B cell (primary cell): ENCODE results near the gene FBXO30. TPM values are rescaled to one million over a fixed set of nuclear protein-coding genes. Genes with fewer than 3 reads are reported as not detected.

Experiments
- ATAC-seq: fragments of 200-7000 bp; cut with Tn5 transposase; one replicate; pipeline ENCODE4 v1.10.0; 2021; ENCODE audit warnings: low read depth, mild to moderate bottlenecking, moderate number of reproducible peaks, moderate library complexity
- CTCF ChIA-PET: fragments of 350-600 bp; sonication (Branson Sonifier 250); formaldehyde crosslinking; loops from one replicate; lab custom pipeline; 2021; ENCODE audit warnings: antibody characterized with exemption, inconsistent platforms; lab: Charles Lee
- POLR2A ChIA-PET: fragments of 350-600 bp; sonication (Branson Sonifier 250); formaldehyde crosslinking; loops from one replicate; lab custom pipeline; 2021; ENCODE audit warnings: antibody characterized with exemption; lab: Charles Lee
- DNase-seq: peaks from one replicate; pipeline ENCODE4 v3.0.0; 2013
- H2AFZ ChIP-seq: 2 replicates; pipeline ENCODE4 v1.6.1; 2012; ENCODE audit warnings: mild to moderate bottlenecking, low read depth, low read length; ENCODE audit not compliant: insufficient read depth, poor library complexity, severe bottlenecking
- H3K27ac ChIP-seq, 2 donors: 1 replicate in 1 of 2; 2 replicates in 1 of 2; pipeline ENCODE4 v1.5.1; 2012 to 2013; ENCODE audit warnings: low read length in 2 of 2, mild to moderate bottlenecking in 2 of 2, moderate library complexity in 1 of 2
- H3K27me3 ChIP-seq, 4 experiments: fragments of 200-600 bp in 1 of 4; sonication (generic) in 1 of 4; replicated peaks in 1 of 4; 1 replicate in 2 of 4; 2 replicates in 2 of 4; pipeline versions ENCODE4 v1.6.1 to v1.7.0; 2013 to 2016; ENCODE audit warnings: low read length in 3 of 4, mild to moderate bottlenecking in 2 of 4, mixed read lengths in 1 of 4, moderate library complexity in 1 of 4; ENCODE audit not compliant: insufficient read depth in 4 of 4, control insufficient read depth in 3 of 4; ENCODE audit errors: control extremely low read depth in 1 of 4
- H3K36me3 ChIP-seq, 2 experiments: replicated peaks in 1 of 2; 1 replicate in 1 of 2; 2 replicates in 1 of 2; pipeline versions ENCODE4 v1.6.1 to v1.7.1; 2013; ENCODE audit warnings: low read length in 1 of 2; ENCODE audit not compliant: insufficient read depth in 2 of 2, control insufficient read depth in 1 of 2; ENCODE audit errors: control extremely low read depth in 1 of 2, extremely low read depth in 1 of 2
- H3K4me1 ChIP-seq, 2 donors: fragments of 200-600 bp in 1 of 2; sonication (generic) in 1 of 2; 1 replicate in 1 of 2; 2 replicates in 1 of 2; pipeline versions ENCODE4 v1.5.1 to v1.6.1; 2013 to 2017; ENCODE audit warnings: low read length in 2 of 2; ENCODE audit not compliant: control insufficient read depth in 2 of 2, insufficient read depth in 2 of 2
- H3K4me2 ChIP-seq: replicated peaks from 2 replicates; pipeline ENCODE3; 2012; ENCODE audit warnings: mild to moderate bottlenecking, low read depth, low read length; ENCODE audit not compliant: poor library complexity, severe bottlenecking
- H3K4me3 ChIP-seq, 5 experiments: fragments of 200-600 bp in 1 of 5; sonication (generic) in 1 of 5; 1 replicate in 3 of 5; 2 replicates in 2 of 5; pipeline versions ENCODE4 v1.5.1 to v1.7.0; 2011 to 2016; ENCODE audit warnings: low read length in 4 of 5, mild to moderate bottlenecking in 4 of 5, low read depth in 2 of 5, control low read depth in 1 of 5, moderate library complexity in 1 of 5; ENCODE audit not compliant: insufficient read depth in 1 of 5; ENCODE audit errors: control extremely low read depth in 1 of 5, extremely low read depth in 1 of 5
- H3K79me2 ChIP-seq: fragments of 200-600 bp; sonication (generic); one replicate; pipeline ENCODE4 v1.6.0; 2016; ENCODE audit warnings: low read length; ENCODE audit not compliant: control insufficient read depth, insufficient read depth
- H3K9ac ChIP-seq: fragments of 200-600 bp; sonication (generic); 2 replicates; pipeline ENCODE4 v1.6.1; 2017; ENCODE audit warnings: mild to moderate bottlenecking, low read length, moderate library complexity
- H3K9me3 ChIP-seq, 3 donors: one replicate each; pipeline versions ENCODE4 v1.6.1 to v1.7.1; 2013; ENCODE audit warnings: low read length in 2 of 3; ENCODE audit not compliant: control insufficient read depth in 2 of 3, insufficient read depth in 1 of 3; ENCODE audit errors: control extremely low read depth in 1 of 3
- H4K20me1 ChIP-seq: 2 replicates; pipeline ENCODE4 v1.6.0; 2012; ENCODE audit warnings: mild to moderate bottlenecking, low read length; ENCODE audit not compliant: insufficient read depth, control insufficient read depth, poor library complexity, severe bottlenecking
- H3K27ac Mint-ChIP-seq: one replicate; pipeline ENCODE4 v1.8.0; 2021; ENCODE audit warnings: mixed read lengths
- H3K27me3 Mint-ChIP-seq: one replicate; pipeline ENCODE4 v1.8.0; 2021; ENCODE audit warnings: mixed read lengths
- H3K4me1 Mint-ChIP-seq: one replicate; pipeline ENCODE4 v1.8.0; 2021; ENCODE audit warnings: mixed read lengths
- H3K4me3 Mint-ChIP-seq: one replicate; pipeline ENCODE4 v1.8.0; 2021; ENCODE audit warnings: mixed read lengths
- H3K9me3 Mint-ChIP-seq: one replicate; pipeline ENCODE4 v1.8.0; 2022; ENCODE audit warnings: mixed read lengths; ENCODE audit not compliant: insufficient read depth
- CTCF ChIP-seq: fragments of 200-600 bp; IDR thresholded peaks from one replicate; pipeline ENCODE4 v1.8.0; 2022; ENCODE audit warnings: antibody characterized with exemption, mild to moderate bottlenecking
- EZH2 ChIP-seq: IDR thresholded peaks from 2 replicates; pipeline ENCODE4 v1.6.1; 2012; ENCODE audit warnings: borderline replicate concordance, low read depth, mild to moderate bottlenecking, moderate library complexity, low read length; ENCODE audit not compliant: insufficient read depth, poor library complexity, severe bottlenecking
- WGBS: methylation state at CpG from one replicate; pipeline ENCODE4 v1.1.5; 2013; ENCODE audit warnings: missing lambda C conversion rate; ENCODE audit not compliant: insufficient coverage; 5-methylcytosine and 5-hydroxymethylcytosine counted together
- intact Hi-C: fragments of 100-400 bp; cut with micrococcal nuclease; formaldehyde crosslinking; loops from one replicate; pipeline ENCODE4 v1.10.0; 2022
- polyA plus RNA-seq: library from polyadenylated mRNA; depleted of rRNA; stranded (reverse); fragments of >200 nt; gene quantifications from 2 replicates; pipeline ENCODE4 v1.2.3, GENCODE V29; 2012
- total RNA-seq, 2 donors: library from RNA; stranded (reverse); fragments of 120-200 nt in 1 of 2; gene quantifications; 1 replicate in 1 of 2; 2 replicates in 1 of 2; pipeline versions ENCODE4 v1.2.3 to v1.2.4, GENCODE V29; 2013 to 2022

The FBXO30 gene
- total and polyA plus RNA-seq, 2 donors (not counting 1 experiment from before 2014, with no cell fraction given), result 0.85 to 9.7 TPM

- no peak for DNase-seq
- H3K4me1 ChIP-seq, result no peaks in the 10 kb centered on the region
- no peaks in the 10 kb centered on the region for H3K27me3 ChIP-seq
- H3K9me3 ChIP-seq, result no peaks in the 10 kb centered on the region
- ChIA-PET CTCF (no interaction called here), POLR2A (no interaction called here)
- no peak overlapping the region for H3K4me3 ChIP-seq
- TF ChIP-seq EZH2 (no peak), CTCF (no peak)
- no peaks in the 10 kb centered on the region for H3K27me3 Mint-ChIP-seq
- no peak overlapping the region for H2AFZ ChIP-seq
- WGBS, result 100% methylated on average over 1 of the region's 2 CpGs
- no peak for ATAC-seq
- intact Hi-C loops, result no loop called here
- no peaks in the 10 kb centered on the region for H3K79me2 ChIP-seq
- H3K9me3 Mint-ChIP-seq, result no peaks in the 10 kb centered on the region
- H3K36me3 ChIP-seq, result peaks cover 0 to 1% of the 10 kb centered on the region in 2 experiments
- no peak overlapping the region for H3K27ac ChIP-seq
- H3K4me2 ChIP-seq, result no peak overlapping the region
- H3K4me1 Mint-ChIP-seq, result no peaks in the 10 kb centered on the region
- no peaks in the 10 kb centered on the region for H4K20me1 ChIP-seq
- no peak overlapping the region for H3K9ac ChIP-seq
- H3K27ac Mint-ChIP-seq, result no peak overlapping the region
- no peak overlapping the region for H3K4me3 Mint-ChIP-seq
Measured at GRCh38 chr6:145829950-145830349, 15.4 kb upstream of the FBXO30 start.

- Mint-ChIP-seq H3K4me3 (no peak overlapping the region), H3K4me1 (no peaks in the 10 kb centered on the region), H3K9me3 (no peaks in the 10 kb centered on the region), H3K27me3 (no peaks in the 10 kb centered on the region), H3K27ac (no peak overlapping the region)
- H3K4me2 ChIP-seq, result no peak overlapping the region
- H4K20me1 ChIP-seq, result no peaks in the 10 kb centered on the region
- H3K9me3 ChIP-seq, result no peaks in the 10 kb centered on the region
- peaks cover 0 to 3% of the 10 kb centered on the region in 2 experiments for H3K36me3 ChIP-seq
- ChIA-PET CTCF (no interaction called here), POLR2A (no interaction called here)
- 92% methylated on average over 2 of the region's 2 CpGs for WGBS
- no peaks in the 10 kb centered on the region for H3K27me3 ChIP-seq
- no peak overlapping the region for H2AFZ ChIP-seq
- DNase-seq (no peak), ATAC-seq (no peak)
- no peak overlapping the region for H3K4me3 ChIP-seq
- no peaks in the 10 kb centered on the region for H3K4me1 ChIP-seq
- no peak for TF ChIP-seq EZH2
- no peak for TF ChIP-seq CTCF
- no peak overlapping the region for H3K9ac ChIP-seq
- no peaks in the 10 kb centered on the region for H3K79me2 ChIP-seq
- H3K27ac ChIP-seq, result no peak overlapping the region
- intact Hi-C loops, result no loop called here
Measured at GRCh38 chr6:145829102-145829501, 14.5 kb upstream of the FBXO30 start.
